Omental fat pad (tissue), 4 donors: ENCODE measurements around the gene ELL2. TPM values are rescaled to one million over a fixed set of nuclear protein-coding genes. Genes with fewer than 3 reads are reported as not detected.

ENCODE experiments used
- ATAC-seq: fragments of 150-250 bp; one replicate; pipeline ENCODE4 v1.9.1; 2016; ENCODE audit warnings: mild to moderate bottlenecking, moderate library complexity; ENCODE audit not compliant: low FRiP score
- DNase-seq: peaks from one replicate; pipeline ENCODE4 v3.0.0-alpha.2; 2019; ENCODE audit warnings: low spot score
- total RNA-seq, 4 donors: library from RNA; depleted of rRNA; stranded (reverse); fragments of >200 nt; gene quantifications; one replicate each; pipeline ENCODE4 v1.1.0, GENCODE V29; 2016
- TF ChIP-seq, protein P1 (sequence below), 3 donors: fragments of 450-650 bp; IDR thresholded peaks; one replicate each; pipeline ENCODE4 v1.5.1; 2016 to 2017; ENCODE audit warnings: antibody characterized with exemption in 3 of 3, mild to moderate bottlenecking in 3 of 3, moderate library complexity in 2 of 3

The ELL2 gene
- total RNA-seq, 4 donors from 2014 or later: 64.3 to 318 (median 121) TPM

DNA sequence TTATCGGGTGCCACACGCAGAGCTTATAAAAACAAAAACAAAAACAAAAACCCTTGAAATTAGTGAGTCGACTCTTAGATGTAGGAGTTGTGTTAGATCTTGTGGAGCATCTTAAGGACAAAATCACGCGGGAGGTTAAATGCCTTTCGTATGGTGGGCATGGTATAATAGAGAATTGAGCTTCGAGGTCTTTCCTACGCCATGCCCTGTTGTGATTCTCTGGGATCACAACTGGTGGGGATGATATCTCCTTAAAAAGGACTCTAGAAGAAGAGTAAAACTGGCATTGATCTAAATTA lies 773 bp upstream of the ELL2 start:
- no peak for ATAC-seq

DNA sequence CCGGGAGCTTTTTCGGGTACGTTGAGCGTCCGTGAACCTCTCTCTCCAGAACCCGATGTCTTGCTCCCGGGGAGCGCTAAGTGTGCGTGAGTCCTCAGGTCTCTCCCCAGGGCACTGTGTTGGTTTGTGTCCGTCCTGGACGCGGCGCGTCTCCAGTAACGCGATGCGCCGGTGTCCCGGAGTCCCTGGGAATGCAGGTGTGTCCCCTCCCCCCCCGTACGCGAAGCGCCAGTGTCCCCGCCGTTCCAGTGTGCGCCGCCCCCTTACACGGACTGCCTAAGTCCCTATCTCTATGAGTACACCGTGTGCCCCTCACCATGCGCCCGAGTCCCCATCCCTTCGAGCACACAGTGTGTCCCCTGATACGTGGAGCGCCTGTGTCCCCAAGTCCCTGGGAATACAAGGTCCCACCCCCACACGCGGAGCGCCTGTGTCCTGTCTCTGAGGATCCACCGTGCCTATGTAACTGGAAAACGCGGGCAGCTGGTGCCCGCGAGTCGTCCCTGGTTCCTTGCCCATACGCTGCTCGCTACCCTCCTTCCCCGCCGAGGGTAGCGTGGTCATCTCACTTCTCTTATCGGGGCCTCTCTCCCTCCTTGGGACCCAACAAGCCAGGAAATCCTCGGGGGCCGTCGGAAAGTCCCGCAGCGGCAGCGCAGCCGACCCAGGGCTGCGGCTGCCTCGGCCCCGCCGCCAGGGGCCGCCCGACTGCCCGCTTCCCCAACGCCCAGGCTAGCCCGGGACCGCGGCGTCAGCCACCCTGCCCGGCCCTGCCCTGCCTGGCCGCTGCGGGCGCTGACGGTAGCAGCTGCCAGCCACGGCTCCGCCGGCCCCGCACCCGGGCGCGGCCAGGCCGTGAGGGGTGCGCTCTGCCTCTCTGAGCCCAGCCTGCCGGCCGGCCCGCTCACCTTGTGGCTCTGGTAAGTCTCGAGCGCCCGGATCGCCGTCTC lies 709 bp downstream of the ELL2 start:
- TF ChIP-seq, protein P1, sequence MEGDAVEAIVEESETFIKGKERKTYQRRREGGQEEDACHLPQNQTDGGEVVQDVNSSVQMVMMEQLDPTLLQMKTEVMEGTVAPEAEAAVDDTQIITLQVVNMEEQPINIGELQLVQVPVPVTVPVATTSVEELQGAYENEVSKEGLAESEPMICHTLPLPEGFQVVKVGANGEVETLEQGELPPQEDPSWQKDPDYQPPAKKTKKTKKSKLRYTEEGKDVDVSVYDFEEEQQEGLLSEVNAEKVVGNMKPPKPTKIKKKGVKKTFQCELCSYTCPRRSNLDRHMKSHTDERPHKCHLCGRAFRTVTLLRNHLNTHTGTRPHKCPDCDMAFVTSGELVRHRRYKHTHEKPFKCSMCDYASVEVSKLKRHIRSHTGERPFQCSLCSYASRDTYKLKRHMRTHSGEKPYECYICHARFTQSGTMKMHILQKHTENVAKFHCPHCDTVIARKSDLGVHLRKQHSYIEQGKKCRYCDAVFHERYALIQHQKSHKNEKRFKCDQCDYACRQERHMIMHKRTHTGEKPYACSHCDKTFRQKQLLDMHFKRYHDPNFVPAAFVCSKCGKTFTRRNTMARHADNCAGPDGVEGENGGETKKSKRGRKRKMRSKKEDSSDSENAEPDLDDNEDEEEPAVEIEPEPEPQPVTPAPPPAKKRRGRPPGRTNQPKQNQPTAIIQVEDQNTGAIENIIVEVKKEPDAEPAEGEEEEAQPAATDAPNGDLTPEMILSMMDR (IDR thresholded peaks at IDR 0.05): peak in 2 of 3 donors; percentile 13 to 50
- peak; percentile 70 for ATAC-seq

More for the DNA sequence above, 773 bp upstream of the ELL2 start:
- no peak for DNase-seq
- TF ChIP-seq, protein P1 (IDR thresholded peaks at IDR 0.05): no peak

GRCh38 chr5:95959888-95960666 lies 1.6 kb downstream of the ELL2 start:
- no peak for DNase-seq
- TF ChIP-seq, protein P1 (IDR thresholded peaks at IDR 0.05): no peak
- no peak for ATAC-seq

More for the DNA sequence above, 709 bp downstream of the ELL2 start:
- DNase-seq: no peak

GRCh38 chr5:95959051-95959887 lies 2.4 kb downstream of the ELL2 start:
- TF ChIP-seq, protein P1 (IDR thresholded peaks at IDR 0.05): no peak
- DNase-seq (no peak), ATAC-seq (no peak)

GRCh38 chr5:95958310-95959014 lies 3.2 kb downstream of the ELL2 start:
- ATAC-seq (no peak), DNase-seq (no peak)
- TF ChIP-seq, protein P1 (IDR thresholded peaks at IDR 0.05): no peak

DNA sequence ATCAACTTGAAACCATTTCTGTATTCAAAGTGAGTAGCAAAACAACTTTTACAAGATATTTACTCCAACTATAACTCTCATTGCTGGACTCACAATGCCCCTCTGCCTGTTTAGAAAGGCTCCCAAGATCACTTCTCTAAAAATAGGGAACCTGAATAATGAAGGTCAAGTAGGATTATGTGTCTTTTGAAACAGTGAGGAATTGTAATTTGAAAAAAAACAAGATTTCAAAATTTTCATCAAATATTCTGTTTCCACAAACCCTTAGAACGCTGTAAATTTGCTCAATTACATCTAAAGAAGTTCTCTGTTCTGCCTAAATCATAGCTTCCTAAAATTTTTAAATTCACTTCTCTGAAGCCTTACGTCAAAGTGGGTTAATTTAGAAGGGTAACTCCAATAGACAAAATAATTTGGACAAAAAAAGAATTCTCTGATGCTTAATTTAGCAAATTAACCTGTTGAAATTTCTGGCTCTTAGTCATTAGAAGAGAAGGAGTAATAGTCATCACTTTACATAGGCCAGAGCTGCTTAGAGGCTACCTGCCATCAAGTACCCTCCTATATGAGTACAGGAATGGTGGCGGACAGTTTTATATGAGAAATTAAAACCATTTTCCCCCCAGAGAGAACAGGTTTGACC lies 4.0 kb downstream of the ELL2 start:
- DNase-seq: no peak
- ATAC-seq: no peak
- TF ChIP-seq, protein P1 (IDR thresholded peaks at IDR 0.05): no peak
